Sigmoid colon (tissue), 4 donors: ENCODE results near the gene PPARA.

ENCODE experiments used
- CTCF ChIP-seq, 4 experiments: fragments of 450-650 bp in 3 of 4; fragments of 200-600 bp in 1 of 4; IDR thresholded peaks; one replicate each; pipeline ENCODE4 v1.5.1; 2016 to 2019; ENCODE audit warnings: antibody characterized with exemption in 4 of 4, mild to moderate bottlenecking in 3 of 4, moderate library complexity in 2 of 4
- EP300 ChIP-seq, 4 donors: sonication (generic); formaldehyde crosslinking; IDR thresholded peaks; one replicate each; pipeline ENCODE4 v1.6.1; 2017; ENCODE audit warnings: antibody characterized with exemption in 4 of 4

DNA sequence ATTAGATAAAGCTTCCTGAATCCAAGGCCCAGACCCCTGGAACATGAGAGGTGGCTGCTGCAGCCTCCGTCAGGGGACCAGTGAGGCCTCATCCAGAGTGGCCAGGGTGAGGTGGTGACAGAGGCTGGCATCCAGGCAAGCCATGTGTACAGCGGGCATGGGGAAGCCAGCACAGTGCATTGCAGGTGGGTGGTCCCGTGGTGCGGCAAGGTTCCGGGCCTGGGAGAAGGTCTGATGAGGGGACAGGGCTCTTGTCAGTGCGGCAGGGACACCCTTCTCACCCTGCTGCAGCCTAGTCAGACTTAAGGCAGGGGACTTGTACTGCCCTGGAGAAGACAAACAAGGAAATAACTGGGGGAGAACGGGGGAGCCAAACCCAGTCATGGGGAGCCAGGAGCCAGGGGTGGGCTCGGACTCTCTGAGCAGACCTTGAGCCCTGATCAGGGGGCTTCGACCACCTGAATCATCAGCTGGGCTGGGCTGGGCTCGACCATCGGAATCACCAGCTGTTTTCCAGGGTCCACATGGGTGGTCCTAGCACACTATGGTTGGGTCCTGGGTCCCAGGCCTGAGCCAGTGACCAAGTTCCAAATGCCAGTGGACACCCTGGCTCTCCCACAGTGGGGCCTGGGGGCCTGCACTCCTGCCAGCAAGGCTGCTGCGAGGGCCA lies 122.6 kb downstream of the PPARA start:
- TF ChIP-seq CTCF (IDR thresholded peaks at IDR 0.05) = no peak
- TF ChIP-seq EP300 (IDR thresholded peaks at IDR 0.05) = no peak
